HG03565 (cell line): ENCODE results near the gene RAB40A.
"Not testable (repeated sequence)": the region's sequence is repeated elsewhere in the genome, so short reads cannot be mapped to it uniquely, and the experiment has no call there.

Source experiments
- ATAC-seq: cut with Tn5 transposase; IDR thresholded peaks from one replicate; pipeline ENCODE4 v1.9.1; 2021; ENCODE audit warnings: mild to moderate bottlenecking, moderate library complexity; ENCODE audit not compliant: unreplicated experiment

Gene RAB40A

GRCh38 chrX:103524747-103525146 lies 5.5 kb upstream of the RAB40A start:
- ATAC-seq = no peak

- ATAC-seq = no peak
These were observed 4.3 kb upstream of the RAB40A start for GRCh38 chrX:103523605-103524004.

GRCh38 chrX:103520386-103520785 lies 1.1 kb upstream of the RAB40A start:
- ATAC-seq = no peak

- ATAC-seq = no peak
These were observed 718 bp downstream of the RAB40A start for GRCh38 chrX:103518571-103518970.

GRCh38 chrX:103517246-103517645 lies 2.0 kb downstream of the RAB40A start:
- ATAC-seq = no peak

GRCh38 chrX:103513476-103514108 lies 5.7 kb downstream of the RAB40A start:
- ATAC-seq = no peak

GRCh38 chrX:103513067-103513466 lies 6.2 kb downstream of the RAB40A start:
- ATAC-seq = no peak

GRCh38 chrX:103510031-103510430 lies 9.3 kb downstream of the RAB40A start:
- ATAC-seq = no peak

- ATAC-seq = no peak
These were observed 15.5 kb downstream of the RAB40A start for GRCh38 chrX:103503853-103504207.

- ATAC-seq = peak; percentile 48
These were observed 16.0 kb downstream of the RAB40A start for GRCh38 chrX:103503163-103503852.

GRCh38 chrX:103498786-103499185 lies 20.5 kb downstream of the RAB40A start:
- ATAC-seq = no peak

GRCh38 chrX:103495786-103496185 lies 23.5 kb downstream of the RAB40A start:
- no peak for ATAC-seq

GRCh38 chrX:103493578-103493977 lies 25.7 kb downstream of the RAB40A start:
- not testable (repeated sequence) for ATAC-seq

GRCh38 chrX:103489733-103490132 lies 29.6 kb downstream of the RAB40A start:
- ATAC-seq = not testable (repeated sequence)

- no peak for ATAC-seq
These were observed 30.5 kb downstream of the RAB40A start for GRCh38 chrX:103488794-103489193.

GRCh38 chrX:103488332-103488731 lies 31.0 kb downstream of the RAB40A start:
- no peak for ATAC-seq

- no peak for ATAC-seq
These were observed 35.6 kb downstream of the RAB40A start for GRCh38 chrX:103483720-103484119.

- no peak for ATAC-seq
These were observed 38.8 kb downstream of the RAB40A start for GRCh38 chrX:103480526-103480925.

- no peak for ATAC-seq
These were observed 41.8 kb downstream of the RAB40A start for GRCh38 chrX:103477496-103477895.

- ATAC-seq = no peak
These were observed 43.9 kb downstream of the RAB40A start for GRCh38 chrX:103475381-103475780.

- not testable (repeated sequence) for ATAC-seq
These were observed 49.3 kb downstream of the RAB40A start for GRCh38 chrX:103469977-103470376.

GRCh38 chrX:103467887-103468286 lies 51.4 kb downstream of the RAB40A start:
- no peak for ATAC-seq

GRCh38 chrX:103467156-103467555 lies 52.1 kb downstream of the RAB40A start:
- no peak for ATAC-seq
